ENCODE data around the gene RAB3IP.

DNA sequence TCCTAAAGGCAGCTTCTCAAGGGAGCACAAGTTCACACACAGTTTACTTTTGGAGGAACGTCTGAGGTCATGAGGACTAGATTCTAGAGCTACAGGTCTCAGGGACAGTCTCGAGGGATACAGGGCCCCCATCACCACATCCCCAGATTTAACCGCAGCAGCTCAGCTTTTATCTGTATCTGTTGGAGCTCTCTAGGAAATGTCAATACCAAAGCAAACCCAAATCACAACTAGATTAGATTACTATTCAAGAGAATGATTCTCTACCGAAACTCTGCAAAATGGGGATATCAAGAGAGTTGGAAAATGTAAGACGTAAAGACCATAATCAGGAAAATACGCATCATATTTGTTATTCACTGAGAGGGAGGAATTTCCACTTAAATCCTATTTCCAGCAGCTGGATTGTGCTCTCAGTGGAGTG, 82.4 kb downstream of the RAB3IP start:
- TF ChIP-seq, protein P1, sequence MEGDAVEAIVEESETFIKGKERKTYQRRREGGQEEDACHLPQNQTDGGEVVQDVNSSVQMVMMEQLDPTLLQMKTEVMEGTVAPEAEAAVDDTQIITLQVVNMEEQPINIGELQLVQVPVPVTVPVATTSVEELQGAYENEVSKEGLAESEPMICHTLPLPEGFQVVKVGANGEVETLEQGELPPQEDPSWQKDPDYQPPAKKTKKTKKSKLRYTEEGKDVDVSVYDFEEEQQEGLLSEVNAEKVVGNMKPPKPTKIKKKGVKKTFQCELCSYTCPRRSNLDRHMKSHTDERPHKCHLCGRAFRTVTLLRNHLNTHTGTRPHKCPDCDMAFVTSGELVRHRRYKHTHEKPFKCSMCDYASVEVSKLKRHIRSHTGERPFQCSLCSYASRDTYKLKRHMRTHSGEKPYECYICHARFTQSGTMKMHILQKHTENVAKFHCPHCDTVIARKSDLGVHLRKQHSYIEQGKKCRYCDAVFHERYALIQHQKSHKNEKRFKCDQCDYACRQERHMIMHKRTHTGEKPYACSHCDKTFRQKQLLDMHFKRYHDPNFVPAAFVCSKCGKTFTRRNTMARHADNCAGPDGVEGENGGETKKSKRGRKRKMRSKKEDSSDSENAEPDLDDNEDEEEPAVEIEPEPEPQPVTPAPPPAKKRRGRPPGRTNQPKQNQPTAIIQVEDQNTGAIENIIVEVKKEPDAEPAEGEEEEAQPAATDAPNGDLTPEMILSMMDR (IDR thresholded peaks at IDR 0.05; ENCODE audit: borderline replicate concordance, extremely low read depth, low read length, poor library complexity, severe bottlenecking): no peak
- TF ChIP-seq EZH2 (IDR thresholded peaks at IDR 0.05; ENCODE audit: borderline replicate concordance, low read depth, low read length, severe bottlenecking): no peak
